OCI-LY1 (cell line): ENCODE measurements around the gene KRT12.

Source experiments
- H2AFZ ChIP-seq: fragments of 200-600 bp; sonication (generic), shearing (Covaris generic); 2 replicates; pipeline ENCODE4 v1.6.0; 2014; ENCODE audit warnings: antibody characterized with exemption, mild to moderate bottlenecking, low read length
- H3F3A ChIP-seq: fragments of 200-600 bp; sonication (generic), shearing (Covaris generic); 2 replicates; pipeline ENCODE4 v1.6.0; 2014; ENCODE audit warnings: mild to moderate bottlenecking, antibody characterized with exemption, low read length, moderate library complexity; ENCODE audit not compliant: insufficient read depth
- H3K27ac ChIP-seq: fragments of 200-600 bp; sonication (generic); 2 replicates; pipeline ENCODE4 v1.5.1; 2014; ENCODE audit warnings: low read length, mixed run types, mild to moderate bottlenecking, low read depth; ENCODE audit not compliant: poor library complexity, severe bottlenecking
- H3K27me3 ChIP-seq: fragments of 200-600 bp; sonication (generic); 2 replicates; pipeline ENCODE4 v1.6.0; 2014; ENCODE audit warnings: antibody characterized with exemption, mild to moderate bottlenecking, low read length, moderate library complexity; ENCODE audit not compliant: insufficient read depth
- H3K36me3 ChIP-seq: fragments of 200-600 bp; sonication (generic); 2 replicates; pipeline ENCODE4 v1.6.1; 2014; ENCODE audit warnings: mild to moderate bottlenecking, antibody characterized with exemption, low read length, moderate library complexity, mixed read lengths; ENCODE audit not compliant: insufficient read depth
- H3K4me1 ChIP-seq: fragments of 200-600 bp; sonication (generic); 2 replicates; pipeline ENCODE4 v1.5.1; 2014; ENCODE audit warnings: mild to moderate bottlenecking, low read length, moderate library complexity; ENCODE audit not compliant: insufficient read depth, severe bottlenecking
- H3K4me2 ChIP-seq: fragments of 200-600 bp; sonication (generic), shearing (Covaris generic); 2 replicates; pipeline ENCODE4 v1.6.1; 2014; ENCODE audit warnings: low read length
- H3K4me3 ChIP-seq: fragments of 200-600 bp; sonication (generic); 2 replicates; pipeline ENCODE4 v1.5.1; 2014; ENCODE audit warnings: low read length, low read depth, mild to moderate bottlenecking, mixed read lengths; ENCODE audit not compliant: poor library complexity, severe bottlenecking
- H3K79me2 ChIP-seq: fragments of 200-600 bp; shearing (Covaris generic); 2 replicates; pipeline ENCODE4 v1.6.1; 2016; ENCODE audit warnings: mixed run types, low read length, mixed read lengths; ENCODE audit not compliant: insufficient read depth
- H3K9ac ChIP-seq: fragments of 200-600 bp; sonication (generic), shearing (Covaris generic); 2 replicates; pipeline ENCODE4 v1.6.1; 2014; ENCODE audit warnings: mild to moderate bottlenecking, low read length, mixed read lengths
- H3K9me2 ChIP-seq: fragments of 200-600 bp; sonication (generic), shearing (Covaris generic); 2 replicates; pipeline ENCODE4 v1.6.1; 2014; ENCODE audit warnings: low read depth, mild to moderate bottlenecking, low read length, mixed read lengths
- H3K9me3 ChIP-seq: fragments of 200-600 bp; shearing (Covaris generic); 2 replicates; pipeline ENCODE4 v1.6.1; 2014; ENCODE audit warnings: low read length, mixed read lengths
- H4K20me1 ChIP-seq: fragments of 200-600 bp; sonication (generic), shearing (Covaris generic); 2 replicates; pipeline ENCODE4 v1.6.0; 2016; ENCODE audit warnings: mild to moderate bottlenecking, low read length; ENCODE audit not compliant: insufficient read depth
- CTCF ChIP-seq: fragments of 200-600 bp; sonication (generic), shearing (Covaris generic); IDR thresholded peaks from 2 replicates; pipeline ENCODE4 v1.5.1; 2017; ENCODE audit warnings: mild to moderate bottlenecking, antibody characterized with exemption, low read length, moderate library complexity, mixed read lengths
- EZH2 ChIP-seq: fragments of 200-600 bp; sonication (generic), shearing (Covaris generic); IDR thresholded peaks from 2 replicates; pipeline ENCODE4 v1.8.0; 2017; ENCODE audit warnings: borderline replicate concordance, mixed run types, mild to moderate bottlenecking, antibody characterized with exemption, low read length, moderate library complexity, mixed read lengths

Gene KRT12

GRCh38 chr17:40902498-40902897 is 35.5 kb upstream of the KRT12 start:
- H3K9me3 ChIP-seq = no peaks in the 10 kb centered on the region
- H3F3A ChIP-seq = no peaks in the 10 kb centered on the region
- H3K9ac ChIP-seq = no peak overlapping the region
- H3K4me2 ChIP-seq = no peak overlapping the region
- TF ChIP-seq EZH2 (no peak), CTCF (no peak)
- H3K27ac ChIP-seq = no peak overlapping the region
- no peak overlapping the region for H2AFZ ChIP-seq
- no peaks in the 10 kb centered on the region for H4K20me1 ChIP-seq
- H3K4me1 ChIP-seq = no peaks in the 10 kb centered on the region
- no peaks in the 10 kb centered on the region for H3K36me3 ChIP-seq
- H3K79me2 ChIP-seq = no peaks in the 10 kb centered on the region
- H3K9me2 ChIP-seq = no peaks in the 10 kb centered on the region
- no peak overlapping the region for H3K4me3 ChIP-seq
- H3K27me3 ChIP-seq = no peaks in the 10 kb centered on the region

DNA sequence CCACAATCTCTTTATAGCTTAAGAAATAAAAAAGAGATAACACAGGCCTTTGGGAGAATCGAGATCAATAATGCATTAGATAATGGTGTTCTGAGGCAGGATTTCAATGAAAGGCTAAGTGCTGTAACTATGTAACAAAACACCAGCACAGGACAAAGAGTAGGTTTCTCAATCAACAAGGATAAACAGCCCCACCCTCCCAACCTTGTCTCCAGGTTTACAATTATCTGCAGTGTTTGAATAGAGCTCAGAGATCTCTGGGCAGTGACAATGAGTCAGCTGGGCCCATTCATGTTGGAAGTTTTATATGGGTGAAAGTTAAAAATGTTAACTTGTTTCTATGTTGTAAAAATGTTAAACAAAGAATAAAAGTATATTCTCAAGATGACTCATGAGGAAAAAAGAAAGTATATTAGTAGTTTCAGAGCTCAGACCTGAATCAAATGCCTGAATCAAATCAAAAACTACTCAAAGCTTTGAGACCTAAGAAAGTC is 35.0 kb upstream of the KRT12 start:
- Histone ChIP-seq H2AFZ (no peak overlapping the region), H3K36me3 (no peaks in the 10 kb centered on the region), H3K4me1 (no peaks in the 10 kb centered on the region), H3K9ac (no peak overlapping the region), H3K27me3 (no peaks in the 10 kb centered on the region), H3K4me2 (no peak overlapping the region), H3K27ac (no peak overlapping the region), H3F3A (no peaks in the 10 kb centered on the region), H3K9me3 (no peaks in the 10 kb centered on the region), H4K20me1 (no peaks in the 10 kb centered on the region), H3K79me2 (no peaks in the 10 kb centered on the region), H3K4me3 (no peak overlapping the region), H3K9me2 (no peaks in the 10 kb centered on the region)
- no peak for TF ChIP-seq CTCF
- no peak for TF ChIP-seq EZH2

DNA sequence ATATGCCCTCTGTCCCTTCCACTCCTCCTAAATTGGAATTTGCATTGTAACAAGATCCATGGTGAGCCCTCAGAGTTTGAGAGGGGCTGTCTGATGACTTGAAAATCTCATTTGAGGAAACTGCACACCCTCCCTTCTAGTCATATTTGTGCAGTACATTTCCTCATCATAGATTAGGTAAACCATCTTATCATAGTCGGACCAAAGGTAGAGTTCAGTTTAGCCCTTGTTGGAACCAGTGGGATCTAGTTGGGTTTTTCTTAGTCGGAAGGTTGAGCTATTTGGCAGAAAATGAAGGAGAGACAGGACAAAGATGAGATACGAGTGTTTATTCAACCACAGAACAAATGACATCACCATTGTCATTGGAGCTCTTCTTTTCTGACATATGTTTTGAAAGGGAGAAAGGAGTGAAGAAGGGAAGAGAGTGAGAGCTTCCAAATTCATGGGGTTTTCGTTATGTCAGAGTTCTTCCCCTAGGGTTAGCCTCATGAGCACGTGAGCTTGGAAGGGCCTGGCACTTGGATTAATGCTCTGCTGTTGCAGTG is 33.9 kb upstream of the KRT12 start:
- Histone ChIP-seq H3K4me1 (no peaks in the 10 kb centered on the region), H3K9me2 (no peaks in the 10 kb centered on the region), H4K20me1 (no peaks in the 10 kb centered on the region), H3K9ac (no peak overlapping the region), H3K27me3 (no peaks in the 10 kb centered on the region), H3K9me3 (no peaks in the 10 kb centered on the region), H3K79me2 (no peaks in the 10 kb centered on the region), H2AFZ (no peak overlapping the region), H3K4me3 (no peak overlapping the region), H3F3A (no peaks in the 10 kb centered on the region), H3K27ac (no peak overlapping the region), H3K36me3 (no peaks in the 10 kb centered on the region), H3K4me2 (no peak overlapping the region)
- TF ChIP-seq CTCF (no peak), EZH2 (no peak)
